RPMI7951 (cell line): ENCODE data around the gene METTL17. TPM values are rescaled to one million over a fixed set of nuclear protein-coding genes. Genes with fewer than 3 reads are reported as not detected.

ENCODE experiments used
- DNase-seq: peaks from one replicate; pipeline ENCODE4 v3.0.0-alpha.2; 2012; ENCODE audit warnings: low read depth
- total RNA-seq: library from RNA; depleted of rRNA; stranded (reverse); fragments of >200 nt; shearing (Covaris generic); gene quantifications from 2 replicates; pipeline ENCODE4 v1.2.3, GENCODE V29; 2014; rRNA removed

METTL17 gene
- total RNA-seq, 1 experiment from 2014 or later: 52.9 TPM

GRCh38 chr14:21043387-21043973 lies 53.7 kb downstream of the METTL17 start:
- no peak for DNase-seq

- DNase-seq: peak; percentile 25
Observed at GRCh38 chr14:21043974-21044618, 54.3 kb downstream of the METTL17 start.

Other genes starting within 250 kb of the METTL17 start
- gene EDDM3A, start 244.1 kb upstream of the METTL17 start, total RNA-seq: not detected in 2 replicates
- gene EDDM3B, start 221.6 kb upstream of the METTL17 start, total RNA-seq: not detected in 2 replicates
- gene RNASE6, start 208.7 kb upstream of the METTL17 start, total RNA-seq: not detected in 2 replicates
- 1.1 and 2.2 TPM in 2 replicates for gene RNASE1, start 187.1 kb upstream of the METTL17 start, total RNA-seq
- gene RNASE3, start 98.6 kb upstream of the METTL17 start, total RNA-seq: not detected in 2 replicates
- not detected in 2 replicates for gene RNASE2, start 34.5 kb upstream of the METTL17 start, total RNA-seq
- gene SLC39A2, start 9.3 kb downstream of the METTL17 start, total RNA-seq: 0.12 TPM in 1 of 2 replicates, not detected in the other
- 0.96 and 2.1 TPM in 2 replicates for gene NDRG2, start 35.1 kb downstream of the METTL17 start, total RNA-seq
- gene TPPP2, start 40.2 kb downstream of the METTL17 start, total RNA-seq: not detected in 2 replicates
- gene RNASE13, start 44.8 kb downstream of the METTL17 start, total RNA-seq: not detected in 2 replicates
- gene RNASE7, start 52.4 kb downstream of the METTL17 start, total RNA-seq: not detected in 2 replicates
- gene RNASE8, start 67.8 kb downstream of the METTL17 start, total RNA-seq: not detected in 2 replicates
- gene ARHGEF40, start 80.3 kb downstream of the METTL17 start, total RNA-seq: 26.0 and 38.4 TPM in 2 replicates
- gene ZNF219, start 108.7 kb downstream of the METTL17 start, total RNA-seq: 2.9 and 4.2 TPM in 2 replicates
- gene TMEM253, start 111.1 kb downstream of the METTL17 start, total RNA-seq: not detected in 2 replicates
- not detected in 2 replicates for gene OR5AU1, start 166.1 kb downstream of the METTL17 start, total RNA-seq